ENCODE measurements around the gene CSAG2.
"Not testable (repeated sequence)": the region's sequence is repeated elsewhere in the genome, so short reads cannot be mapped to it uniquely, and the experiment has no call there.

The CSAG2 gene, protein sequence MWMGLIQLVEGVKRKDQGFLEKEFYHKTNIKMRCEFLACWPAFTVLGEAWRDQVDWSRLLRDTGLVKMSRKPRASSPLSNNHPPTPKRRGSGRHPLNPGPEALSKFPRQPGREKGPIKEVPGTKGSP

DNA sequence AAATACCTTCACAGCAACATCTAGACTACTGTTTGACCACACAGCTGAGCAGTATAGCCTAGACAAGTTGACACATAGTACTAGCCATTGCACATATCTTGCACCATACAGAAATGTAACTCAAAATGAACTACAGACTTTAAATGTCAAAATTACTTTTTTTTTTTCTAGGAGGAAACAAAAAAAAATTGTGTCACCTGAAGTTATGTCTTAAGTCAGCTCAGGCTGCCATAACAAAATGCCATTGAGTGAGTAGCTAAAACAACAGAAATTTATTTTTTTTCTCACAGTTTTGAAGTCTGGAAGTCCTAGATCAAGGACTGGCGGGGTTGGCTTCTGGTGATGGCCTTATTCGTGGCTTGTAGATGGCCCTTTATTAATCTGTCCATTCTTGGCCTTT is at the start of gene CSAG2:
CSAG2 (minus strand) TSS at position 101 of the 400 bp plus-strand sequence. CDS start 161 bp downstream, outside the sequence.
- not testable (repeated sequence) for DNase-seq (ENCODE audit: low read depth)

DNA sequence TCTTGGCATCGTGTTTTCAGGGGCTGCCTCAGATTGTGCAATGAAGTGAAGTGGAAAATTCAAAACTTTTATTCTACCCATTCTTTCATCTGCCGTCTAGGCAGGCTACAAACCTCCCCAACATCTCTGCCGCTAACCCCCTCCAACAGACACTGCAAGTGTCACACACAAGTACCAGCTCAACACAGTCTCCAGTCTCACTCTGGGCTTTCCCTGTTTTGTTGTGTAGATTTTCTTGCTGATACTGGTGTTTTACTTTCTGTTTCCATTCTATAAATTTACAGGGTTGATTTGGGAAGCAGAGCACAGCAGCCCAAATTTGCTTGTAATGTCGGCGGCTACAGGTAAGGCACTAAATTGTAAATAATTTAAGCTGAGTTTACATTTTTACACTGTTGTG is 45.8 kb upstream of the CSAG2 start:
- not testable (repeated sequence) for DNase-seq (ENCODE audit: low read depth)

DNA sequence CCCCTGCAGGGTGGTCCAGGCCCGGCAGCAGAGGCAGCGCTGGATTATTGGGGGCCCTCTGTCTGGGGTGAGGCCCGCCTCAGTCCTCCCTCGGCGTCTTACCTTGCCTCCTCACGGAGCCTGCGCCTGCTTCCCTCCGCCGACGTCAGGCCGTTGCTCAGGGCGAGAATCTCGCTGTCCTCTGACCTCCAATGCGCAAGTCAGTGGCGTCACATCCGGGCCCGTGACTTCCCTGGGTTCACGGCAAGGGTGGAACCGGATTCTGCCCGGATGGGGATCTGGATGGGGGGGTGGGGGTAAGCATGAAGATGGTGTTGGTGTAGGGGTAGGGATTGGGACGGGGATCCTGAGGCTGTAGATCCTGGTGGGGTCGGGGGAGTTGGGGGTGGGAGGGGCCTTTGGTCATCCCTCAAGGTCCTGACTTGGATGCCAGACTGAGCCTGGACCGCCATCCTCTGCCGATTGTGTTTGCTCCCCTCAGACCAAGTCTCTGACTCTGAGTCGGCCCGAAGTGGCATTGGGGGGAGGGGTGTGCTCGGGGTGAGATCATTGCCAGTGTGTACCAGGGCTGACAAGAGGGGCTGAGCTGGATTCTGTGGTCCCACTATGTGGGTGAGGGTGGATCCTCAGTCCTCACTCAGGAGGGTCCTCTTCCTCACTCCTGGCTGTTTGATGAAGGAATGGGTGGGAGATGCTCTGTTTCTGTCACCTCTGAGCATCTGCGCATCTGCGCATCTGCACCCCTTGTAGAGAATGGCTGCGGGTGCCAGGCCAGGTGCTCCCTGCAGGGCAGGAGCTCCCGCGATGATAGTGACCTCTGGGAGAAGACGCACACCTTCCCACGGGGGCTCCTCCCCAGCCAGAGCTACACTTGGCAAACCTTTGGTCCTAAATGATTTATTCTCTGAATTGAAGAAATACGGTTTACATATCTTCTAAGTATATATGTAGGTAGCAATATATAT is 44.9 kb upstream of the CSAG2 start, which contains the start of gene MAGEA2:
MAGEA2 (minus strand) TSS at position 157 of the 965 bp plus-strand sequence. CDS start 2,479 bp downstream, outside the sequence.
- DNase-seq (ENCODE audit: low read depth) = not testable (repeated sequence)

DNA sequence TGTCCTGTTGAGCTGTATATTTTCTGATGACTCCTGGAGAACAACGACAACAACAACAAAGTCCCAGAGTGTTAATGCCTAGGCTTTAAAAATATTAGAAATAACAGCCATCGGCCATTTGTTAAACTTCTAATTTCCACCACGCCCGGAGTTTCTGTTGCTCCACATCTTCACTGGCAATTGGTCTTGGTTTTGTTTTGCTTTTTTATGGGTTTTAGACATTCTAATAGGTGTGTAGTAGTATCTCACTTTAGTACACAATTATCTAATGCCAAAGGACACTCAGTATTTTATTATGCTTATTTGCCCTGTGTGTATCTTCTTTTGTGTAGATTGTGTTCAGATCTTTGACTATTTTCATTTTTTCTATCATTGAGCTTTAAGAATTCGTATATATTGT is 29.5 kb upstream of the CSAG2 start:
- no peak for DNase-seq (ENCODE audit: low read depth)

DNA sequence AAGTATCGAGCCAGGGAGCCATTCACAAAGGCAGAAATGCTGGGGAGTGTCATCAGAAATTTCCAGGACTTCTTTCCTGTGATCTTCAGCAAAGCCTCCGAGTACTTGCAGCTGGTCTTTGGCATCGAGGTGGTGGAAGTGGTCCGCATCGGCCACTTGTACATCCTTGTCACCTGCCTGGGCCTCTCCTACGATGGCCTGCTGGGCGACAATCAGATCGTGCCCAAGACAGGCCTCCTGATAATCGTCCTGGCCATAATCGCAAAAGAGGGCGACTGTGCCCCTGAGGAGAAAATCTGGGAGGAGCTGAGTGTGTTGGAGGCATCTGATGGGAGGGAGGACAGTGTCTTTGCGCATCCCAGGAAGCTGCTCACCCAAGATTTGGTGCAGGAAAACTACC is 27.5 kb upstream of the CSAG2 start:
- DNase-seq (ENCODE audit: low read depth) = not testable (repeated sequence)

DNA sequence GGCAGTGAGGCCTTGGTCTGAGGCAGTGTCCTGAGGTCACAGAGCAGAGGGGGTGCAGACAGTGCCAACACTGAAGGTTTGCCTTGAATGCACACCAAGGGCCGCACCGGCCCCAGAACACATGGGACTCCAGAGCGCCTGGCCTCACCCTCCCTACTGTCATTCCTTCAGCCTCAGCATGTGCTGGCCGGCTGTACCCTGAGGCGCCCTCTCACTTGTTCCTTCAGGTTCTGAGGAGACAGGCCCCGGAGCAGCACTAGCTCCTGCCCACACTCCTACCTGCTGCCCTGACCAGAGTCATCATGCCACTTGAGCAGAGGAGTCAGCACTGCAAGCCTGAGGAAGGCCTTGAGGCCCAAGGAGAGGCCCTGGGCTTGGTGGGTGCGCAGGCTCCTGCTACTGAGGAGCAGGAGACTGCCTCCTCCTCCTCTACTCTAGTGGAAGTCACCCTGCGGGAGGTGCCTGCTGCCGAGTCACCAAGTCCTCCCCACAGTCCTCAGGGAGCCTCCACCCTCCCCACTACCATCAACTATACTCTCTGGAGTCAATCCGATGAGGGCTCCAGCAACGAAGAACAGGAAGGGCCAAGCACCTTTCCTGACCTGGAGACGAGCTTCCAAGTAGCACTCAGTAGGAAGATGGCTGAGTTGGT is 26.9 kb upstream of the CSAG2 start:
- DNase-seq (ENCODE audit: low read depth) = no peak

DNA sequence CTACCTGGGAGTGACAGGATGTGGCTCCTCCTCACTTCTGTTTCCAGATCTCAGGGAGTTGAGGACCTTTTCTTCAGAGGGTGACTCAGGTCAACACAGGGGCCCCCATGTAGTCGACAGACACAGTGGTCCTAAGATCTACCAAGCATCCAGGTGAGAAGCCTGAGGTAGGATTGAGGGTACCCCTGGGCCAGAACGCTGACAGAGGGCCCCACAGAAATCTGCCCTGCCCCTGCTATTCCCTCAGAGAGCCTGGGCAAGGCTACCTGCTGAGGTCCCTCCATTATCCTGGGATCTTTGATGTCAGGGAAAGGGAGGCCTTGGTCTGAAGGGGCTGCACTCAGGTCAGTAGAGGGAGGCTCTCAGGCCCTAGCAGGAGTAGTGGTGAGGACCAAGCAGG is 26.0 kb upstream of the CSAG2 start:
- DNase-seq (ENCODE audit: low read depth) = no peak

DNA sequence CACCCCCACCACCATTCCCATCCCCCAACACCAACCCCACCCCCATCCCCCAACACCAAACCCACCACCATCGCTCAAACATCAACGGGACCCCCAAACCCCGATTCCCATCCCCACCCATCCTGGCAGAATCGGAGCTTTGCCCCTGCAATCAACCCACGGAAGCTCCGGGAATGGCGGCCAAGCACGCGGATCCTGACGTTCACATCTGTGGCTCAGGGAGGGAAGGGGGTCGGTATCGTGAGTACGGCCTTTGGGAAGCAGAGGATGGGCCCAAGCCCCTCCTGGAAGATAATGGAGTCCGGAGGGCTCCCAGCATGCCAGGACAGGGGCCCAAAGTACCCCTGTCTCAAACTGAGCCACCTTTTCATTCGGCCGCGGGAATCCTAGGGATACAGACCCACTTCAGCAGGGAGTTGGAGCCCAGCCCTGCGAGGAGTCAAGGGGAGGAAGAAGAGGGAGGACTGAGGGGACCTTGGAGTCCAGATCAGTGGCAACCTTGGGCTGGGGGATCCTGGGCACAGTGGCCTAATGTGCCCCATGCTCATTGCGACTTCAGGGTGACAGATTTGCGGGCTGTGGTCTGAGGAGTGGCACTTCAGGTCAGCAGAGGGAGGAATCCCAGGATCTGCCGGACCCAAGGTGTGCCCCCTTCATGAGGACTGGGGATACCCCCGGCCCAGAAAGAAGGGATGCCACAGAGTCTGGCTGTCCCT is 25.2 kb upstream of the CSAG2 start:
- not testable (repeated sequence) for DNase-seq (ENCODE audit: low read depth)

DNA sequence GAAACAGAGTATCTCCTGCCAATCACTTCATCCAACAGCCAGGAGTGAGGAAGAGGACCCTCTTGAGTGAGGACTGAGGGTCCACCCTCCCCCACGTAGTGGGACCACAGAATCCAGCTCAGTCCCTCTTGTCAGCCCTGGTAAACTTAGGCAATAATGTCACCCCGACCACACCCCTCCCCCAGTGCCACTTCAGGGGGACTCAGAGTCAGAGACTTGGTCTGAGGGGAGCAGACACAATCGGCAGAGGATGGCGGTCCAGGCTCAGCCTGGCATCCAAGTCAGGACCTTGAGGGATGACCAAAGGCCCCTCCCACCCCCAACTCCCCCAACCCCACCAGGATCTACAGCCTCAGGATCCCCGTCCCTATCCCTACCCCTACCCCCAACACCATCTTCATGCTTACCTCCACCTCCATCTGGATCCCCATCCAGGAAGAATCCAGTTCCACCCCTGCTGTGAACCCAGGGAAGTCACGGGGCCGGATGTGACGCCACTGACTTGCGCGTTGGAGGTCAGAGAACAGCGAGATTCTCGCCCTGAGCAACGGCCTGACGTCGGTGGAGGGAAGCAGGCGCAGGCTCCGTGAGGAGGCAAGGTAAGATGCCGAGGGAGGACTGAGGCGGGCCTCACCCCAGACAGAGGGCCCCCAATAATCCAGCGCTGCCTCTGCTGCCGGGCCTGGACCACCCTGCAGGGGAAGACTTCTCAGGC is 24.3 kb upstream of the CSAG2 start, which contains the start of the genes CSAG1 and MAGEA12:
CSAG1 (minus strand) TSS at position 461 of the 715 bp plus-strand sequence. CDS start 1,261 bp downstream, outside the sequence.
MAGEA12 (plus strand) TSS at position 497 of the 715 bp plus-strand sequence. CDS start 2,405 bp downstream, outside the sequence.
- no peak for DNase-seq (ENCODE audit: low read depth)

DNA sequence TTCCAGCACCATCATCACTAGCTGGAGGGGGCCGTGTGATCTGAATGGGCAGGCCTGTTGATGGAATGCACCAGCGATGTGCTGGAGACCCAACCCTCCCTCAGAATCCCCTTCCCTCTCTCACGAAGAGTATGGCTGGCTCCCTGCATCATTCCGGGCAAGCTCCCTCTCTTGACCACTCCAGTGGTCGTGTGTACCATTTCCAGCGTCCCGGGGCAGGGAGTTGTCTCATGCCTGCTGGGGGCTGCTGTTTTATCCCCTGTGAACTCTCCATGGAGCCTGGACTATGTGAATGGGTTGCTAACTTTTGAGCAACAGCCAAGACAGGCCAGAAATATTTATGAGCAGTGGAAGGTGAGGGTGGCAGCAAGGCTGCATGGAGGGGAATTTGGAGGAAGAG is 16.3 kb upstream of the CSAG2 start:
- DNase-seq (ENCODE audit: low read depth) = no peak

DNA sequence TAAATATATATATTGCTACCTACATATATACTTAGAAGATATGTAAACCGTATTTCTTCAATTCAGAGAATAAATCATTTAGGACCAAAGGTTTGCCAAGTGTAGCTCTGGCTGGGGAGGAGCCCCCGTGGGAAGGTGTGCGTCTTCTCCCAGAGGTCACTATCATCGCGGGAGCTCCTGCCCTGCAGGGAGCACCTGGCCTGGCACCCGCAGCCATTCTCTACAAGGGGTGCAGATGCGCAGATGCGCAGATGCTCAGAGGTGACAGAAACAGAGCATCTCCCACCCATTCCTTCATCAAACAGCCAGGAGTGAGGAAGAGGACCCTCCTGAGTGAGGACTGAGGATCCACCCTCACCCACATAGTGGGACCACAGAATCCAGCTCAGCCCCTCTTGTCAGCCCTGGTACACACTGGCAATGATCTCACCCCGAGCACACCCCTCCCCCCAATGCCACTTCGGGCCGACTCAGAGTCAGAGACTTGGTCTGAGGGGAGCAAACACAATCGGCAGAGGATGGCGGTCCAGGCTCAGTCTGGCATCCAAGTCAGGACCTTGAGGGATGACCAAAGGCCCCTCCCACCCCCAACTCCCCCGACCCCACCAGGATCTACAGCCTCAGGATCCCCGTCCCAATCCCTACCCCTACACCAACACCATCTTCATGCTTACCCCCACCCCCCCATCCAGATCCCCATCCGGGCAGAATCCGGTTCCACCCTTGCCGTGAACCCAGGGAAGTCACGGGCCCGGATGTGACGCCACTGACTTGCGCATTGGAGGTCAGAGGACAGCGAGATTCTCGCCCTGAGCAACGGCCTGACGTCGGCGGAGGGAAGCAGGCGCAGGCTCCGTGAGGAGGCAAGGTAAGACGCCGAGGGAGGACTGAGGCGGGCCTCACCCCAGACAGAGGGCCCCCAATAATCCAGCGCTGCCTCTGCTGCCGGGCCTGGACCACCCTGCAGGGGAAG is 5.0 kb upstream of the CSAG2 start, which contains the start of gene MAGEA2B:
MAGEA2B (plus strand) TSS at position 814 of the 973 bp plus-strand sequence. CDS start 2,479 bp downstream, outside the sequence.
- not testable (repeated sequence) for DNase-seq (ENCODE audit: low read depth)

DNA sequence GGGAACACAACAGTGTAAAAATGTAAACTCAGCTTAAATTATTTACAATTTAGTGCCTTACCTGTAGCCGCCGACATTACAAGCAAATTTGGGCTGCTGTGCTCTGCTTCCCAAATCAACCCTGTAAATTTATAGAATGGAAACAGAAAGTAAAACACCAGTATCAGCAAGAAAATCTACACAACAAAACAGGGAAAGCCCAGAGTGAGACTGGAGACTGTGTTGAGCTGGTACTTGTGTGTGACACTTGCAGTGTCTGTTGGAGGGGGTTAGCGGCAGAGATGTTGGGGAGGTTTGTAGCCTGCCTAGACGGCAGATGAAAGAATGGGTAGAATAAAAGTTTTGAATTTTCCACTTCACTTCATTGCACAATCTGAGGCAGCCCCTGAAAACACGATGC is 4.1 kb upstream of the CSAG2 start:
- DNase-seq (ENCODE audit: low read depth) = not testable (repeated sequence)

DNA sequence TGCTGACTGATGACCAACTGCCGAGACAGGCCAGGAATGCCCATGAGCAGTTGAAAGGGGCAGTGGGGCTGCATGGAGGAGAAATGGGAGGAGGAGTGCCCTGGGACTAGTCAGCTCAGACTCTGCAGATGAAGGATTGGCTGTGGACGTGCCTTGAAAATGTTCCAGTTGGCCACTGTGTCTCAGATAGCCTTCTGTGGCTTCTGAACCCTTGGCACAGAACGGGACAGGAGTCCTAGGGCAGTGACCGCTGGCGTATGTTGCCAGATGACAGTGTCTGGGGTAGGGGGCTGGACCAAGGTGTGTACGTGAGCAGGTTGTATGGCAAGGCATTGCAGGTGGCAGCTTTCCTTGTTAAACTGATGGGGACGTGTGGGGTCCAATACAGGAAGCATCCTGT is 2.6 kb downstream of the CSAG2 start:
- not testable (repeated sequence) for DNase-seq (ENCODE audit: low read depth)

DNA sequence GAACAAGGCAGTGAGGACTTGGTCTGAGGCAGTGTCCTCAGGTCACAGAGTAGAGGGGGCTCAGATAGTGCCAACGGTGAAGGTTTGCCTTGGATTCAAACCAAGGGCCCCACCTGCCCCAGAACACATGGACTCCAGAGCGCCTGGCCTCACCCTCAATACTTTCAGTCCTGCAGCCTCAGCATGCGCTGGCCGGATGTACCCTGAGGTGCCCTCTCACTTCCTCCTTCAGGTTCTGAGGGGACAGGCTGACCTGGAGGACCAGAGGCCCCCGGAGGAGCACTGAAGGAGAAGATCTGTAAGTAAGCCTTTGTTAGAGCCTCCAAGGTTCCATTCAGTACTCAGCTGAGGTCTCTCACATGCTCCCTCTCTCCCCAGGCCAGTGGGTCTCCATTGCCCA is 8.7 kb downstream of the CSAG2 start:
- DNase-seq (ENCODE audit: low read depth) = not testable (repeated sequence)

DNA sequence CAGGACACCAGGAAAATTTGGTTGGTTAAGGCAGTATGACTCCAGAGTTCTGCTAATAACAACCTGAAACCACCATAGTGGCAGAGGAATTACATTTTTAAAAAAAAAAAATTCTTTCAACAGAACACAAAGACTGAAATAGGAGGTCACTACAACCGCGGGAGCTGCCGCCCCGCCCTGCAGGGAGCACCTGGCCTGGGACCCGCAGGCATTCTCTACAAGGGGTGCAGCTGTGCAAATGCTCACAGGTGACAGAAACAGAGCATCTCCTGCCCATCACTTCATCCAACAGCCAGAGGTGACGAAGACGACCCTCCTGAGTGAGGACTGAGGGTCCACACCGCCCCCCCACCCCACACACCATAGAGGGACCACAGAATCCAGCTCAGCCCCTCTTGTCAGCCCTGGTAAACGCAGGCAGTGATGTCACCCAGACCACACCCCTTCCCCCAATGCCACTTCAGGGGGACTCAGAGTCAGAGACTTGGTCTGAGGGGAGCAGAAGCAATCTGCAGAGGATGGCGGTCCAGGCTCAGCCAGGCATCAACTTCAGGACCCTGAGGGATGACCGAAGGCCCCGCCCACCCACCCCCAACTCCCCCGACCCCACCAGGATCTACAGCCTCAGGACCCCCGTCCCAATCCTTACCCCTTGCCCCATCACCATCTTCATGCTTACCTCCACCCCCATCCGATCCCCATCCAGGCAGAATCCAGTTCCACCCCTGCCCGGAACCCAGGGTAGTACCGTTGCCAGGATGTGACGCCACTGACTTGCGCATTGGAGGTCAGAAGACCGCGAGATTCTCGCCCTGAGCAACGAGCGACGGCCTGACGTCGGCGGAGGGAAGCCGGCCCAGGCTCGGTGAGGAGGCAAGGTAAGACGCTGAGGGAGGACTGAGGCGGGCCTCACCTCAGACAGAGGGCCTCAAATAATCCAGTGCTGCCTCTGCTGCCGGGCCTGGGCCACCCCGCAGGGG is 10.8 kb downstream of the CSAG2 start, which contains the start of gene MAGEA3:
MAGEA3 (plus strand) TSS at position 843 of the 980 bp plus-strand sequence. CDS start 2,039 bp downstream, outside the sequence.
- DNase-seq (ENCODE audit: low read depth) = not testable (repeated sequence)

DNA sequence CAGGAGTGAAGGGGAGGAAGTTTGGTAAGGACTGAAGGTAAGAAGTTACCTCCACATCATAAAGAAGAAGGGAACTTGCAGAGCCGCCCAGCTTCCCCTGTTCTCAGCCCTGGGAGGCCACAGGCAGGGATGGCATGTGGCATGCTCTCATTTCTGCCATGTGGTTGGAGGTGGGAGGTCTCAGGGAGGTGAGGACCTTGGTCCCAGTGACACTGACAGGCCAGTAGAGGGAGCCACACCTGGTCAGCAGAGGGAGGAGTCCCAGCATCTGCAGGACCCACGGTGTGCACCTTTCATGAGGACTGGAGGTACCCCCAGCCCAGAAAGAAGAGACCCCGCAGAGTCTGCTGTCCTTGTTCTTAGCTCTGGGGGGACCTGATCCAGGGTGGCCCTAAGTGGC is 28.1 kb downstream of the CSAG2 start:
- DNase-seq (ENCODE audit: low read depth) = not testable (repeated sequence)

DNA sequence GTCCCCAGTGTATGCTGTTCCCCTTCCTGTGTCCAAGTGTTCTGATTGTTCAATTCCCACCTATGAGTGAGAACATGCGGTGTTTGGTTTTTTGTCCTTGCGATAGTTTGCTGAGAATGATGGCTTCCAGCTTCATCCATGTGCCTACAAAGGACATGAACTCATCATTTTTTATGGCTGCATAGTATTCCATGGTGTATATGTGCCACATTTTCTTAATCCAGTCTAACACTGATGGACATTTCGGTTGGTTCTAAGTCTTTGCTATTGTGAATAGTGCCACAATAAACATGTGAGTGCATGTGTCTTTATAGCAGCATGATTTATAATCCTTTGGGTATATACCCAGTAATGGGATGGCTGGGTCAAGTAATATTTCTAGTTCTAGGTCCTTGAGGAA is 34.4 kb downstream of the CSAG2 start:
- not testable (repeated sequence) for DNase-seq (ENCODE audit: low read depth)

DNA sequence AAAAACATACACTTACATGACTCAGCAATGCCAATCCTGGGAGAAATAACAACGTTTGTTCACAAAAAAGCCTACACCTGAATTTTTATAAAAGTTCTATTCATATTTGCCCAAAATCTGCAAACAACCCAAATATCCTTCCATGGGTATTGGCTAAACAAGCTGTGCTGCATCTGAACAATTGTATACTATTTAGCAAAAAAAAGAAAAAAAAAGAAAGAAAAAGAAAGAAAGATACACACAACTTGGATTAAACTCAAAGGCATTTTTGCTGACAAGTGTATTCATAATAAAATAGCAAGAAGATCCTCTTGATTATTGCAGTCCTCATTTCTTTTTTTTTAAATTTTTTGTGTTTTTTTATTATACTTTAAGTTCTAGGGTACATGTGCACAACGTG is 34.9 kb downstream of the CSAG2 start:
- DNase-seq (ENCODE audit: low read depth) = no peak

Measured in activated T-helper 9 cell treated with anti-CD3 and anti-CD28 coated beads, Interleukin-2, amount 50 U/mL, for 16 hours (primary cell).